Loucy (cell line): ENCODE measurements around the gene SELENOS.

ENCODE experiments used
- EZH2phosphoT487 ChIP-seq: fragments of 200-600 bp; IDR thresholded peaks from 2 replicates; pipeline ENCODE4 v1.6.1; 2018; ENCODE audit warnings: antibody characterized with exemption, mild to moderate bottlenecking, moderate library complexity, borderline replicate concordance
- TF ChIP-seq, protein P1 (sequence below): fragments of 200-600 bp; sonication (generic); conservative IDR thresholded peaks from 2 replicates; pipeline ENCODE4 v1.5.1; 2014; ENCODE audit warnings: mild to moderate bottlenecking, antibody characterized with exemption, low read length

DNA sequence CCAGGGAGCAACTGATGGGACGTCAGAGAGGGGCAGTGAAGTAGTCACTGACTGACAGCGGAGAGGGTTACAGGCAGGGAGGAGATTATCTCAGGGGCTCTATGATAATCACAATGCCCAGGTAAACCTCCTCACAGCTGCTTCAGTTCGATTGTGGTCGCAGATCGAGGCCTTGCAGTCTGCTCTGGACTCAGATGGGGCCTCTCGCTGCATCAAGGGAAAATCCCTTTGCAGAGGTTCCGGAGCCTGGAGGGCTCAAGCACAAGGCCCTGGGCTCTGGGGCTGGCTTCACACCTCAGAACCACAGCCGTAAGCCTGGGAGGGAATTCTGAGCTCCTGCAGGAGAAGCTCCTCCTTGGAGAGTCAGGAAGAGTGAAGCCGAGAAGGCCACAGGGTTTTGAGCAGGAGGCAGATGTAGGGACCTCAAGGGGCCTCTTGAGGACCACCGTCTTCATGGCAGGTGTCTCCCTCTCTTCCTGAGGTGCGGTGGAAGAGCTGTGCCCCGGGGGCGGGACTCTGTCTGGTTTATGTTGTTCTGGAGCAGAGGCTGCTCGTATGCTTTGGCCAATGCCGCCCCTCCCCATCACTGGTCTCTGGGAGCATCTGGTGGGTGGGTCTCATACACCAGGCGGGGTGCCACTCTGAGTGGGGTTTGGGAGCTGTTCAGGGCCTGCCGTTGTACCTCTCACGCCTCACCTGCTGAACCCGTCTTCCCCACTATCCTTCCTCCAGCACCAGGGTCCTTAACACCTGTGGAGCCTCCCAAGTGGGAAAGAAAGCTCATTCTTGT lies 37.2 kb upstream of the SELENOS start:
- TF ChIP-seq, protein P1, sequence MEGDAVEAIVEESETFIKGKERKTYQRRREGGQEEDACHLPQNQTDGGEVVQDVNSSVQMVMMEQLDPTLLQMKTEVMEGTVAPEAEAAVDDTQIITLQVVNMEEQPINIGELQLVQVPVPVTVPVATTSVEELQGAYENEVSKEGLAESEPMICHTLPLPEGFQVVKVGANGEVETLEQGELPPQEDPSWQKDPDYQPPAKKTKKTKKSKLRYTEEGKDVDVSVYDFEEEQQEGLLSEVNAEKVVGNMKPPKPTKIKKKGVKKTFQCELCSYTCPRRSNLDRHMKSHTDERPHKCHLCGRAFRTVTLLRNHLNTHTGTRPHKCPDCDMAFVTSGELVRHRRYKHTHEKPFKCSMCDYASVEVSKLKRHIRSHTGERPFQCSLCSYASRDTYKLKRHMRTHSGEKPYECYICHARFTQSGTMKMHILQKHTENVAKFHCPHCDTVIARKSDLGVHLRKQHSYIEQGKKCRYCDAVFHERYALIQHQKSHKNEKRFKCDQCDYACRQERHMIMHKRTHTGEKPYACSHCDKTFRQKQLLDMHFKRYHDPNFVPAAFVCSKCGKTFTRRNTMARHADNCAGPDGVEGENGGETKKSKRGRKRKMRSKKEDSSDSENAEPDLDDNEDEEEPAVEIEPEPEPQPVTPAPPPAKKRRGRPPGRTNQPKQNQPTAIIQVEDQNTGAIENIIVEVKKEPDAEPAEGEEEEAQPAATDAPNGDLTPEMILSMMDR: no peak
- TF ChIP-seq EZH2phosphoT487: no peak
